WERI-Rb-1 (cell line): ENCODE measurements around the gene TBC1D12.

ENCODE experiments used
- DNase-seq: peaks from one replicate; pipeline ENCODE4 v3.0.0-alpha.2; 2020
- H3K27ac ChIP-seq: fragments of 250-450 bp; sonication (Bioruptor Pico); 2 replicates; pipeline ENCODE4 v1.5.1; 2020; ENCODE audit warnings: mild to moderate bottlenecking, moderate library complexity
- H3K27me3 ChIP-seq: fragments of 250-450 bp; sonication (Bioruptor Pico); 2 replicates; pipeline ENCODE4 v1.5.1; 2021; ENCODE audit warnings: mild to moderate bottlenecking, low read depth, moderate library complexity; ENCODE audit not compliant: insufficient read depth, severe bottlenecking
- H3K36me3 ChIP-seq: fragments of 250-450 bp; sonication (Bioruptor Pico); 2 replicates; pipeline ENCODE4 v1.5.1; 2020; ENCODE audit warnings: mild to moderate bottlenecking, moderate library complexity
- H3K4me3 ChIP-seq: 2 replicates; pipeline ENCODE4 v1.5.1; 2011; ENCODE audit warnings: low read depth, mild to moderate bottlenecking, control low read depth, low read length
- H3K9me3 ChIP-seq: fragments of 250-450 bp; sonication (Bioruptor Pico); 2 replicates; pipeline ENCODE4 v1.5.1; 2021; ENCODE audit warnings: mild to moderate bottlenecking, moderate library complexity; ENCODE audit not compliant: severe bottlenecking
- TF ChIP-seq, protein P1 (sequence below): IDR thresholded peaks from 2 replicates; pipeline ENCODE4 v1.5.1; 2011; ENCODE audit warnings: low read depth, mild to moderate bottlenecking, control low read depth, inconsistent platforms, low read length

The TBC1D12 gene

DNA sequence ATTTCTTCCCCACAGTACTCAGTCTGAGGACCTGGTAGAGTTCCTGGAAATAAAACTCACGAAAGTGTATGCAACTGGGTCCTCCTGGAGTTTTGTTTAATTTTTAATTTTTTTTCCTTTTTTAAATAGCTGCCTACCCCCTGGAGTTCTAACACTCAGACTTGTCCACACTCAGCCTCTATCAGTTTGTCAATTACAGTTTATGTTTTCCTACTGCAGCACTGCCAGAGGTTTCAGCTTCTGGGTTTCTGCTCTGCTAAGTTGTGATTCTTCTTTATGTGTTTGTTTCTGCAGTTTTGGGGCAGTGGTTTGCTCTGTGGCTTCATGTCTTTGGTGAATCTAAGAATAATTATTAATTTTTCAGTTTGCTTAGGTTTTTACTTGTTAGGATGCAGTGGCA is 59.2 kb downstream of the TBC1D12 start:
- Histone ChIP-seq H3K36me3 (no peaks in the 10 kb centered on the region), H3K27ac (no peak overlapping the region), H3K27me3 (no peaks in the 10 kb centered on the region), H3K9me3 (no peaks in the 10 kb centered on the region), H3K4me3 (no peak overlapping the region)
- TF ChIP-seq, protein P1, sequence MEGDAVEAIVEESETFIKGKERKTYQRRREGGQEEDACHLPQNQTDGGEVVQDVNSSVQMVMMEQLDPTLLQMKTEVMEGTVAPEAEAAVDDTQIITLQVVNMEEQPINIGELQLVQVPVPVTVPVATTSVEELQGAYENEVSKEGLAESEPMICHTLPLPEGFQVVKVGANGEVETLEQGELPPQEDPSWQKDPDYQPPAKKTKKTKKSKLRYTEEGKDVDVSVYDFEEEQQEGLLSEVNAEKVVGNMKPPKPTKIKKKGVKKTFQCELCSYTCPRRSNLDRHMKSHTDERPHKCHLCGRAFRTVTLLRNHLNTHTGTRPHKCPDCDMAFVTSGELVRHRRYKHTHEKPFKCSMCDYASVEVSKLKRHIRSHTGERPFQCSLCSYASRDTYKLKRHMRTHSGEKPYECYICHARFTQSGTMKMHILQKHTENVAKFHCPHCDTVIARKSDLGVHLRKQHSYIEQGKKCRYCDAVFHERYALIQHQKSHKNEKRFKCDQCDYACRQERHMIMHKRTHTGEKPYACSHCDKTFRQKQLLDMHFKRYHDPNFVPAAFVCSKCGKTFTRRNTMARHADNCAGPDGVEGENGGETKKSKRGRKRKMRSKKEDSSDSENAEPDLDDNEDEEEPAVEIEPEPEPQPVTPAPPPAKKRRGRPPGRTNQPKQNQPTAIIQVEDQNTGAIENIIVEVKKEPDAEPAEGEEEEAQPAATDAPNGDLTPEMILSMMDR, result no peak
- no peak for DNase-seq

DNA sequence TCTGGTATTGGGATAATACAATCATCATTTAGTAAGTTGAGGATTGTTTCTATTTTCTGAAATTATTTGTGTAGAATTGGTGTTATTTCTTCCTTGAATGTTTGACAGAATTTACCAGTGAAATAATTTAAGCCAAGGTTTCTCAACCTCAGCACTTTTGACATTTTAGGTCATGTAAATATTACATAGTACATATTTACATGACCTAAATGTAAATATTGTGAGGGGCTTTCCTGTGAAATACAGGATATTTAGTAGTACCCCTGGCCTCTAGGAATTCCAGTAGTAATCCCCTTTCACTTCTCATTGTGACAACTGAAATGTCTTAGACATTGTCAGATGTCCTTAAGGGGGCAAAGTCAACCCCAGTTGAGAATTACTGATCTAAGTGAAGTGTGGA is 59.8 kb downstream of the TBC1D12 start:
- no peak for DNase-seq
- Histone ChIP-seq H3K27me3 (no peaks in the 10 kb centered on the region), H3K9me3 (no peaks in the 10 kb centered on the region), H3K27ac (no peak overlapping the region), H3K4me3 (no peak overlapping the region), H3K36me3 (no peaks in the 10 kb centered on the region)
- TF ChIP-seq, protein P1, result no peak

DNA sequence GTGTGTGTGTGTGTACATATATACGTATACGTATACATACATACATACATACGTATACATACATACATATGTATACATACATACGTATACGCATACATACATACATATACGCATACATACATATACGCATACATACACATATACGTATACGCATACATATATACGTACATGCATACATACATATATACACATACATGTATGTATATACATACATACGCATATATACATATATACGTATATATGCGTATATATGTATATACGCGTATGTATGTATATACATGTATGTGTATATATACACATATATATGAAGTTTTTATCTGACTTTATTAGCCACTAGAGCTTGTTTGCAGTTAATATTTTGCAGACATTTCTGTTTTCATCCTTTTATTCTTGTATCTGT is 63.3 kb downstream of the TBC1D12 start:
- Histone ChIP-seq H3K36me3 (no peaks in the 10 kb centered on the region), H3K4me3 (no peak overlapping the region), H3K27me3 (no peaks in the 10 kb centered on the region), H3K27ac (no peak overlapping the region), H3K9me3 (no peaks in the 10 kb centered on the region)
- DNase-seq, result no peak
- TF ChIP-seq, protein P1, result no peak

DNA sequence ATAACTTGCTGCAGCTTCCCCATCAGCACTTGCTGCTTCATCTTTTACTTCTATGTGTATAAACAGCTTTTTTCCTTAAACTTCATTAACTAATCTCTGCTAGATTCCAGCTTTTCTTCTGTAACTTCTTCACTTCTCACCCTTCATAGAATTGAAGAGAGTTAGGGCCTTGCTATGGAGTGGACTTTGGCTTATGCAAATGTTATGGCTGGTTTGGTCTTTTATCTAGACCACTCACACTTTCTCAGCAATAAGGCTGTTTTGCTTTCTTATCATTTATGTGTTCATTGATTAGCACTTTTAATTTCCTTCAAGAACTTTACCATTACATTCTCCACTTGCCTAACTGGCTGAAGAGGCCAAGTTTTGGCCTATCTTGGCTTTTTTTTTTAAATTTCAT is 79.1 kb downstream of the TBC1D12 start:
- TF ChIP-seq, protein P1, result no peak
- no peak for DNase-seq
- no peaks in the 10 kb centered on the region for H3K9me3 ChIP-seq
- no peak overlapping the region for H3K27ac ChIP-seq
- no peak overlapping the region for H3K4me3 ChIP-seq
- H3K36me3 ChIP-seq, result 0 out of 2 replicates have a peak, but pooled peaks cover 3% of the 10 kb centered on the region
- H3K27me3 ChIP-seq, result no peaks in the 10 kb centered on the region

DNA sequence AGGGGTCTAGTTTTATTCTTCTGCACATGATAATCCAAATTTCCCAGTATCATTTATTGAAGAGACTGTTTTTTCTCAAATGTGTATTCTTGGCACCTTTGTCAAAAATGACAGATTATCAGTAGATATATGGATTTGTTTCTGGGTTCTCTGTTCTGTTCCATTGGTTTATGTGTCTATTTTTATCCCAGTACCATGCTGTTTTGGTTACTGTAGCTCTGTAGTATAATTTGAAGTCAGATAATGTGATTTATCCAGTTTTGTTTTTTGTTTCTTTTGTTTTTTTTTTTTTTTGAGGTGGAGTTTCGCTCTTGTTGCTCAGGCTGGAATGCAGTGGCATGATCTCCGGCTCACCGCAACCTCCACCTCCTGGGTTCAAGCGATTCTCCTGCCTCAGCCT is 81.6 kb downstream of the TBC1D12 start:
- no peaks in the 10 kb centered on the region for H3K9me3 ChIP-seq
- no peak overlapping the region for H3K27ac ChIP-seq
- H3K4me3 ChIP-seq, result no peak overlapping the region
- H3K36me3 ChIP-seq, result 0 out of 2 replicates have a peak, but pooled peaks cover 3% of the 10 kb centered on the region
- H3K27me3 ChIP-seq, result no peaks in the 10 kb centered on the region
- TF ChIP-seq, protein P1, result no peak
- DNase-seq, result no peak

DNA sequence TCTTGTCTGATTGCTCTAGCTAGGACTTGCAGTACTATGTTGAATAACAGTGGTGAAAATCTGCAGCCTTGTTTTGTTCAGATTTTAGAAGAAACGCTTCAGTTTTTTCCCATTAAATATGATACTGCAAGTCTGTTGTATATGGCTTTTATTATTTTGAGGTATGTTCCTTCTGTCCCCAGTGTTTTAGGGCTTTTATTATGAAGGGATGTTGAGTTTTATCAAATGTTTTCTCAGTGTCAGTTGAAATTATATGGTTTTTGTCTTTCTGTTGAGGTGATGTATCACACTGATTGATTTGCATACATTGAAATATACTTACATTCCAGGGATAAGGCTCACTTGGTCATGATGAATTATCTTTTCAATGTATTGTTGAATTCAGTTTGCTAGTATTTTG is 82.8 kb downstream of the TBC1D12 start:
- TF ChIP-seq, protein P1, result no peak
- no peak overlapping the region for H3K4me3 ChIP-seq
- H3K36me3 ChIP-seq, result 0 out of 2 replicates have a peak, but pooled peaks cover 3% of the 10 kb centered on the region
- no peaks in the 10 kb centered on the region for H3K27me3 ChIP-seq
- DNase-seq, result no peak
- H3K27ac ChIP-seq, result no peak overlapping the region
- H3K9me3 ChIP-seq, result no peaks in the 10 kb centered on the region
